HEK293 (cell line): ENCODE data around the gene EYA2.

Source experiments
- CTCF ChIP-seq: fragments of 450-650 bp; formaldehyde crosslinking; IDR thresholded peaks from 2 replicates; pipeline ENCODE4 v1.5.1; 2016; ENCODE audit warnings: missing biosample characterization, missing genetic modification characterization
- EGR2 ChIP-seq: fragments of 450-650 bp; formaldehyde crosslinking; IDR thresholded peaks from 2 replicates; pipeline ENCODE4 v1.5.1; 2016; ENCODE audit warnings: low read depth, missing biosample characterization, missing genetic modification characterization
- SCRT2 ChIP-seq: fragments of 450-650 bp; formaldehyde crosslinking; IDR thresholded peaks from 2 replicates; pipeline ENCODE4 v1.5.1; 2016; ENCODE audit warnings: missing biosample characterization, missing genetic modification characterization
- YY1 ChIP-seq: fragments of 450-650 bp; formaldehyde crosslinking; IDR thresholded peaks from 2 replicates; pipeline ENCODE4 v1.5.1; 2018; ENCODE audit warnings: missing biosample characterization, missing genetic modification characterization
- ZBTB8A ChIP-seq: fragments of 450-650 bp; formaldehyde crosslinking; IDR thresholded peaks from 2 replicates; pipeline ENCODE4 v1.5.1; 2016; ENCODE audit warnings: missing biosample characterization, missing genetic modification characterization
- ZNF362 ChIP-seq: fragments of 450-650 bp; formaldehyde crosslinking; IDR thresholded peaks from 2 replicates; pipeline ENCODE4 v1.5.1; 2016; ENCODE audit warnings: missing biosample characterization, missing genetic modification characterization
- ZNF76 ChIP-seq: fragments of 450-650 bp; formaldehyde crosslinking; IDR thresholded peaks from 2 replicates; pipeline ENCODE4; 2016; ENCODE audit warnings: low read depth, missing biosample characterization, missing genetic modification characterization, borderline replicate concordance
- ZNF792 ChIP-seq: fragments of 450-650 bp; formaldehyde crosslinking; IDR thresholded peaks from 2 replicates; pipeline ENCODE4 v1.5.1; 2016; ENCODE audit warnings: missing biosample characterization, missing genetic modification characterization
- ZNF837 ChIP-seq: fragments of 450-650 bp; formaldehyde crosslinking; IDR thresholded peaks from 2 replicates; pipeline ENCODE4 v1.5.1; 2016; ENCODE audit warnings: missing biosample characterization, missing genetic modification characterization

GRCh38 chr20:47165376-47165865 lies 270.8 kb downstream of the EYA2 start:
- TF ChIP-seq YY1 (no peak), CTCF (tag by site-specific recombination) (no peak), ZBTB8A (tag by site-specific recombination) (no peak), ZNF76 (no peak), ZNF837 (tag by site-specific recombination) (no peak), ZNF792 (tag by site-specific recombination) (no peak), EGR2 (no peak), SCRT2 (tag by site-specific recombination) (no peak), ZNF362 (tag by site-specific recombination) (no peak)
